Stomach smooth muscle (tissue), 2 donors: ENCODE results near the gene TMEM245.
A peak's percentile ranks its signal among the peaks of the same experiment; 100 is the strongest.

ENCODE experiments used
- H3K27ac ChIP-seq: one replicate; pipeline ENCODE4 v1.7.0; 2013; ENCODE audit warnings: mild to moderate bottlenecking, low read length, inconsistent platforms
- H3K27me3 ChIP-seq, 2 donors: one replicate each; pipeline ENCODE4 v1.7.0; 2013; ENCODE audit warnings: low read length in 2 of 2; ENCODE audit not compliant: insufficient read depth in 2 of 2, control insufficient read depth in 1 of 2
- H3K36me3 ChIP-seq, 2 donors: one replicate each; pipeline ENCODE4 v1.7.0; 2013; ENCODE audit warnings: low read length in 2 of 2; ENCODE audit not compliant: control insufficient read depth in 2 of 2, insufficient read depth in 2 of 2
- H3K4me1 ChIP-seq: one replicate; pipeline ENCODE4 v1.7.0; 2013; ENCODE audit warnings: low read length; ENCODE audit not compliant: control insufficient read depth, insufficient read depth
- H3K4me3 ChIP-seq, 2 donors: one replicate each; pipeline ENCODE4 v1.7.0; 2013; ENCODE audit warnings: low read length in 2 of 2
- H3K9ac ChIP-seq, 2 donors: one replicate each; pipeline ENCODE4 v1.7.0; 2013; ENCODE audit warnings: low read length in 2 of 2, mild to moderate bottlenecking in 1 of 2
- H3K9me3 ChIP-seq, 2 donors: one replicate each; pipeline ENCODE4 v1.7.0; 2013; ENCODE audit warnings: low read length in 2 of 2; ENCODE audit not compliant: control insufficient read depth in 2 of 2
- donor health status: healthy.
- donor health status: Pancreatic carcinoma.

The TMEM245 gene

DNA sequence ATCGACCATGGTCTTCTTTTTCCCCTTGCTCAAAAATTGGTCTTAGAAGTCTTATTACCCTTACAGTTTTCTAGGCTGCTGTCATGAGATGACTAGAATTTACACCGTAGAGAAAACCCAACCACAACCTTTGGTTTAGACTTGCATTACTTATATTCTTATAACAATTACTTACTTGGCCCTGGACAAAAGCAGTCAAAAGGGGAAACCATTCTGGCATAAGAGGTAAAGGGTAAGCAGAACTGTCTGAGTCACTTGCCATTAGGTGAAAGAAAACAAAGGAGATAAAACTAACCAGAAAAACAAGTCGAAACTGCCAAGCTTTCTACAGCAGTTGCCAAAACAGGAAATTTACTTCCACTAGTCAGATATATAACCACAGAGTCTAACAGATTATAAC, 17.9 kb downstream of the TMEM245 start:
- H3K4me3 ChIP-seq = peak overlapping the region in 1 of 2 donors; percentile 0
- no peaks in the 10 kb centered on the region for H3K9me3 ChIP-seq
- peaks cover 38% of the 10 kb centered on the region for H3K4me1 ChIP-seq
- peaks cover 2 to 6% of the 10 kb centered on the region in 2 donors for H3K36me3 ChIP-seq
- no peaks in the 10 kb centered on the region for H3K27me3 ChIP-seq
- H3K9ac ChIP-seq = peak overlapping the region in 1 of 2 donors; percentile 17
- peak overlapping the region; percentile 19 for H3K27ac ChIP-seq

DNA sequence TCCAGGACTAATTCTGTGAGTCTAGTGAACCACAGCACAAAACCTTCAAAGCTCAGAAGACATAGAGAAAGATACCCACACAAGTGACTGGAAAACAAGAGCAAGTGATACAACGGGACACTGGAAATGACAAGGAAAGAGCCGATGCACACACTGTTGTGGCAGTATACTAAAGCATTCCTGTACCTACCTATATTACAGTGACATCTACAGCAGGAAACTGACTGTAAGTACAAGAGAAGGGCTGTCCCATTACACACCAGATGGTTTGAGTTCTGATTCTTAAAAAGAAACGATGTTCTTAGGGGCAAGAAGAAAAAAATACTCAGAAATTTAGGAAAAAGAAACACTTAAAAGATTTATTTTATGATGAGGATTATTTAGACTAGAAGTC, 18.5 kb downstream of the TMEM245 start:
- Histone ChIP-seq H3K4me1 (peaks cover 42% of the 10 kb centered on the region), H3K9me3 (no peaks in the 10 kb centered on the region), H3K4me3 (no peak overlapping the region), H3K9ac (peak overlapping the region in 1 of 2 donors; percentile 17), H3K27ac (peak overlapping the region; percentile 19), H3K36me3 (peaks cover 2 to 6% of the 10 kb centered on the region in 2 donors), H3K27me3 (no peaks in the 10 kb centered on the region)

GRCh38 chr9:109100543-109101201, 19.1 kb downstream of the TMEM245 start:
- peaks cover 47% of the 10 kb centered on the region for H3K4me1 ChIP-seq
- H3K9ac ChIP-seq = no peak overlapping the region
- no peaks in the 10 kb centered on the region for H3K27me3 ChIP-seq
- peak overlapping the region; percentile 19 for H3K27ac ChIP-seq
- H3K4me3 ChIP-seq = no peak overlapping the region
- no peaks in the 10 kb centered on the region for H3K9me3 ChIP-seq
- H3K36me3 ChIP-seq = peaks cover 2 to 6% of the 10 kb centered on the region in 2 donors

GRCh38 chr9:109098960-109099308, 20.8 kb downstream of the TMEM245 start:
- peak overlapping the region; percentile 1 to 16 for H3K4me3 ChIP-seq
- H3K9me3 ChIP-seq = no peaks in the 10 kb centered on the region
- peaks cover 0 to 2% of the 10 kb centered on the region in 2 donors for H3K36me3 ChIP-seq
- no peaks in the 10 kb centered on the region for H3K27me3 ChIP-seq
- H3K4me1 ChIP-seq = peaks cover 59% of the 10 kb centered on the region
- H3K27ac ChIP-seq = peak overlapping the region; percentile 80
- H3K9ac ChIP-seq = peak overlapping the region in 1 of 2 donors; percentile 11

DNA sequence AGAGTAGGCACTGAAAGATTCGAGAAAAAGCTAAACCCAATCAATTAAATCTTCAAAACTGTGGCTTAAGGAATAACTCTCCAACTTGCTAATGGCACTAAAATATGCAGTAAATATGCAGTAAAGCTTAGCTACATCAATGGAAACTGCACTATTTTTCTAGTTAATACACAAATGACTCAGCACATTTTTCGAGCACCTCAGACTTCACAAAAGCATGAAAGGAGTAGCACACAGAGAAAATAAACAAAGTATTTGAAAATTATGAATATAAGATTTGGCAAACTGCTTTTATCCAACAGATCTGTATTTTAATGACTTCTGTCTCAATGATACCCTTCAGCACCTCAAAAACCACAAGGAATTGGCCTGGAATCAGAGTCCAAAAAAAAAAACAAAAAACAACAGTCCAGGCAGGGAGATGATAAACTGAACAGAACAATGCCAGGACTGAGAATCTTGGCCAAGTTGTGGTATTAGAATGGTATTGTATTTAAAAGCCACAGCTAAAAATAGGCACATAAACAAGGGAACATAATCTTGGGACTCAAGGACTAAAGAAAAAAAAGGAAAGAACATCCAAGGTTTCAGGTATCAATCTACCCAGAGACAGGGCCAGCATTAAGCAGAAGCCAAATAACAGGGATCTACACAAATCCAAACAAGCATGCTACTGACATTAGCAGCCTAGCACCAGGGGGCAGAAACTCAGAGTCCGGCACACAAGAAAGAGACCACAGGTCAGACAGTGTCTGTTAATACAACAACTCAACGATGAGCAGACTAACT, 21.4 kb downstream of the TMEM245 start:
- peaks cover under 1 to 2% of the 10 kb centered on the region in 2 donors for H3K36me3 ChIP-seq
- no peaks in the 10 kb centered on the region for H3K27me3 ChIP-seq
- no peaks in the 10 kb centered on the region for H3K9me3 ChIP-seq
- H3K27ac ChIP-seq = peak overlapping the region; percentile 80
- H3K9ac ChIP-seq = peak overlapping the region in 1 of 2 donors; percentile 11
- peaks cover 61% of the 10 kb centered on the region for H3K4me1 ChIP-seq
- H3K4me3 ChIP-seq = peak overlapping the region; percentile 21 to 23

DNA sequence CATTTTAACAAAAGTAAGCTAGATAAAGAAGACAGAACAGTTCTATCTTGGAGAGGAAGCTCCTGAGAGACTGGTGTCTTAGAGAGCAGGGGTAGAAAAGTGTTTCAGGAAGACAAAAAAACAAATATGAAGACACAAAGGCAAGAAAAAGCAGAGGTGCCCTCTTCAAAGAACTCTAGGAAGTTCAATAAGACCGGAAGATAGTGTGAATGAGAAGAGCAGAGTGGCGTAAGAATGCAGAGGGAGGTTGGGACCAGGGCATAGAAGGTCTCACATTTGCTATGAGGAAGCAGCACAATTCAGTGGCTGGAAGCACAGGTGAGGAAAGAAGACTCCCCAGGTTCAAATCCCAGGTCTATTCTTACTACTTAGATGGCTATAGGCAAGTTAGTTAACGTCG, 22.6 kb downstream of the TMEM245 start:
- Histone ChIP-seq H3K9me3 (no peaks in the 10 kb centered on the region), H3K9ac (no peak overlapping the region), H3K4me1 (peaks cover 61% of the 10 kb centered on the region), H3K36me3 (peaks cover 2 to 7% of the 10 kb centered on the region in 2 donors), H3K4me3 (no peak overlapping the region), H3K27ac (peak overlapping the region; percentile 80), H3K27me3 (no peaks in the 10 kb centered on the region)

- Histone ChIP-seq H3K9ac (no peak overlapping the region), H3K9me3 (no peaks in the 10 kb centered on the region), H3K27ac (peak overlapping the region; percentile 80), H3K4me3 (no peak overlapping the region), H3K27me3 (no peaks in the 10 kb centered on the region), H3K4me1 (peaks cover 55% of the 10 kb centered on the region), H3K36me3 (peaks cover 6 to 14% of the 10 kb centered on the region in 2 donors)
Measured at GRCh38 chr9:109095321-109095720, 24.4 kb downstream of the TMEM245 start.

GRCh38 chr9:109094268-109094667, 25.5 kb downstream of the TMEM245 start:
- H3K36me3 ChIP-seq = peaks cover 6 to 14% of the 10 kb centered on the region in 2 donors
- H3K27ac ChIP-seq = peak overlapping the region; percentile 42

DNA sequence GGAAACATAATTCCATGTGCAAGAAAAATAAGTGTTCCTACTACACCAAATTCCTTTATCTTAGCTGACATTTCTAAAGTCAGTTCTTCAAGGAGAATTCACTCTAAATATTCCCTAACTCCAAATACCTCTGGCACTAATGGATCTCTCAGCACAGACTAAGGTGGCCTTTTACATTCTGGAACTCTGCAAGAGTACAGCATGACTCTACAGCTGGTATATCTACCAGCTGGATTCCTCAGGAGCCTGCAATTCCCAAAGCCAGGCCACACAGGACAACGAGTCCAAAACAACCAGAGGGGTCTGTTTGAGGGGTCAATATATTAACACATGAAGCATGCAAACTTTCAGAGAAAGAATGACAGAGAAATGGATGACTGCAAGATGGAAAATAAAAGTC, 27.2 kb downstream of the TMEM245 start:
- Histone ChIP-seq H3K36me3 (peaks cover 9 to 19% of the 10 kb centered on the region in 2 donors), H3K9ac (no peak overlapping the region), H3K27me3 (no peaks in the 10 kb centered on the region), H3K9me3 (no peaks in the 10 kb centered on the region), H3K4me3 (no peak overlapping the region), H3K27ac (no peak overlapping the region), H3K4me1 (peaks cover 31% of the 10 kb centered on the region)

More at GRCh38 chr9:109094268-109094667, 25.5 kb downstream of the TMEM245 start:
- Histone ChIP-seq H3K27me3 (no peaks in the 10 kb centered on the region), H3K4me1 (peaks cover 47% of the 10 kb centered on the region), H3K9me3 (no peaks in the 10 kb centered on the region), H3K4me3 (no peak overlapping the region), H3K9ac (no peak overlapping the region)

DNA sequence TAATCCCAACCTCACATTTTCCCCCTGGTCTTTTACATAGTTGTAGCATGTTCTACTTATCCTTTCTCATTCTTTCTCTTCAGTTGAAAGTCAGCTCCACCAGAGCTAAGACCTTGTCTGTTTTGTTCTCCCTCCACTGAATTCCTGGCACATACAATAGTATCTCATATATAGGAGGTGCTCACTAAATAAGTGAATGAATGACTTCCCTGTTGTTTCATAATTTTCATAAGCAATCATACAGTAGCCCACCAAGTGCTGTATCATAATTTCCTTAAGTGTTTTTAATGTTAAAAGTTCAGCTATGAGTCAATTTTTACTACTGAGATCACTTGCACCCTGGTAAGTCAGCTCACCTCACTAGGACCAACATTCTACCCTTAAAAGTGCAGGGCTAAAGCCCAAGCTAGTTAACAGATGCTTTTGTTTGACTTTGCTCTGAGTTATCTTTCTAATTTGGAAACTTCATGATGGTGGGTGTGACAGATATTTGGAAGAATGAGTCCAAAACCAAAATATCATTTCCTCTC, 27.6 kb downstream of the TMEM245 start:
- H3K4me1 ChIP-seq = peaks cover 27% of the 10 kb centered on the region
- no peak overlapping the region for H3K27ac ChIP-seq
- H3K27me3 ChIP-seq = no peaks in the 10 kb centered on the region
- H3K4me3 ChIP-seq = no peak overlapping the region
- H3K9me3 ChIP-seq = no peaks in the 10 kb centered on the region
- peaks cover 7 to 19% of the 10 kb centered on the region in 2 donors for H3K36me3 ChIP-seq
- H3K9ac ChIP-seq = no peak overlapping the region
